22Rv1 (cell line): ENCODE data around the gene PHLDA2.

Experiments
- CTCF ChIP-seq: fragments of 450-650 bp; IDR thresholded peaks from 2 replicates; pipeline ENCODE4 v1.5.1; 2017; ENCODE audit warnings: mild to moderate bottlenecking
- ZFX ChIP-seq: fragments of 450-650 bp; IDR thresholded peaks from 2 replicates; pipeline ENCODE4 v1.6.1; 2017; ENCODE audit warnings: antibody characterized with exemption, borderline replicate concordance

DNA sequence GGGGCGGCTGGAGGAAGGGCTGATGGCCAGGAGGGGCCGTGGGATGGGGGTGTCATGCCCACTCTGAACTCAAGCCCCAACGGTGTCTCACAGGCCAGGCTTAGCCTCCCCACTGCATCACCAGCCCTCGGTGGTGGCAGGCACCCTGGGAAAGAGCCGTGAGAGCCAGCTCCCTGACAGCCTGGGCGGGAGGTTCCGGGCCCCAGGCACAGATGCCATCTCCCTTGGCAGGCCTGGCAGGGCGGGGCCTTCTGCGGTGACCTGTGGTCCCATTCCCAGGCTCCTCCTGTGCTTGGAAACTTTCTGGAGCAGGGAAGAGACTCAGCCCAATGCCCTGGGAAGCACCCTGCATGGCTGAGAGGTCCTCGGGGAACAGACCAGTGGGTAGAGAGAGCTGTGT, 4.8 kb downstream of the PHLDA2 start:
- no peak for TF ChIP-seq CTCF
- TF ChIP-seq ZFX: no peak
